OCI-M1 (cell line): ENCODE results near the gene SRSF7.
"Not testable (repeated sequence)": the region's sequence is repeated elsewhere in the genome, so short reads cannot be mapped to it uniquely, and the experiment has no call there.

Experiments used
- DNase-seq: peaks from one replicate; lab custom pipeline; 2025; lab: John Stamatoyannopoulos, UW

SRSF7 gene

GRCh38 chr2:38750891-38751595 lies at the start of gene SRSF7:
TSS of gene SRSF7 (minus strand) at chr2:38751361. CDS start at chr2:38751256, 105 bp downstream.
- peak; percentile 99 for DNase-seq

DNA sequence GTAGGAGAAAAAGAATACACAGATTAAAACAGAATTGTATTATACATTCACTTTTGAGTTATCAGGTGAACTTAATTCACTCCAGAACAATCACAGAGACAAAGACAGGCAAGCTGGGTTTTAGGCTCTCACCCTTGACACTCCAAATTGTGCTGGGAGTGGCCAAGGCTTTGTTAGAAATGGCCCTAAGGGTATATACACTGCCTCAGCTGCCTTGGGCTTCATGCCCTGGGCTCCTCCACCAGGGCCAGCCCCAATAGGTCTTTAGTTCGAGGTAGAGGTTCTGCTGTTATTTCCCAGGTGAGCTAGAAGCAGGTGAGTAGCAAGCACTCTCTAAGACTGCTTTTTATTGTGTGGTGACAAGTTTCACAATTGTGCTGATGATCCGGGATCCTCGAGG lies 46.8 kb upstream of the SRSF7 start:
- DNase-seq: no peak

- DNase-seq: peak; percentile 79
Measured at GRCh38 chr2:38797250-38797676, 46.1 kb upstream of the SRSF7 start.

DNA sequence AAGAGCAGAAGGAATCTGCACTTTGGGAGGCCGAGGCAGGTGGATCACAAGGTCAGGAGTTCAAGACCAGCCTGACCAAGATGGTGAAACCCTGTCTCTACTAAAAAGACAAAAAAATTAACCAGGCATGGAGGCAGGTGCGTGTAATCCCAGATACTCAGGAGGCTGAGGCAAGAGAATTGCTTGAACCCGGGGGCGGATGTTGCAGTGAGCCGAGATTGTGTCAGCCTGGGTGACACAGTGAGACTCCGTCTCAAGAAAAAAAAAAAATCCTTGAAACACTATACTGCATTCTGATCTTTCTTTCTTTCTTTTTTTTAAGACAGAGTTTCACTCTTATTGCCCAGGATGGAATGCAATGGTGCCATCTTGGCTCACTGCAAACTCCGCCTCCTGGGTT lies 43.9 kb upstream of the SRSF7 start:
- not testable (repeated sequence) for DNase-seq

DNA sequence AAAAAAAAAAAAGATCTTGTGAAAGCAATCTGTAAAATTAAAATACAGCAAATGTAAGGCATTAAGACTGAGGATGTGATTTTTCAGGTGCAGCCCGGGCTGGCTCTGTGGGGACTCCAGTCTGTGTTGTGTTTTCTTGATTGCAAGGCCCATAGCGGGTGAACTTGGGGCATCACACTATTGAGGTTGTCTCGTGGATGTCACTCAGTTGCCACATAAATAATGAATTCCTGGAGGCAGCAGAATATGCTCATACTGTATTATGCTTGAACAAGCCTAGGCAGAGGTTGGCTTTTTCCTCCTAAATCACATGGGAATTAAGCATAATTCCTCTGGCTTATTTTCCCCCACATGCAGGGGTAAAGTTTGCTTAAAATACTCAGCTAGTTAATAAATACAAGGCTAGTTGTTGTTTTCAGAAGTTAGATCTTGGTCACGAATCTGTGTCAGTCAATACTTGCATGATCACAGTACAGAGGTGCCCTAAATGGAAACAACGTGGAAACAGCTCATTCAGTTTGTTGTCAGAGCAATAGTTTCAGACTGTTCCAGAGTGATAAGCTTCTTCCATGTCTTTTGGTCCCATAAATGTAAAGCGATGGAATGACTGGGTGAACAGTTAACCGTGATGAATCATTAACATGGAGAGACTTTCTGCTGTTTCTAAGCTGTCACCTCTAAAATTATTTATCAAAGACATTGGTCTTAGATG lies 43.2 kb upstream of the SRSF7 start:
- no peak for DNase-seq

DNA sequence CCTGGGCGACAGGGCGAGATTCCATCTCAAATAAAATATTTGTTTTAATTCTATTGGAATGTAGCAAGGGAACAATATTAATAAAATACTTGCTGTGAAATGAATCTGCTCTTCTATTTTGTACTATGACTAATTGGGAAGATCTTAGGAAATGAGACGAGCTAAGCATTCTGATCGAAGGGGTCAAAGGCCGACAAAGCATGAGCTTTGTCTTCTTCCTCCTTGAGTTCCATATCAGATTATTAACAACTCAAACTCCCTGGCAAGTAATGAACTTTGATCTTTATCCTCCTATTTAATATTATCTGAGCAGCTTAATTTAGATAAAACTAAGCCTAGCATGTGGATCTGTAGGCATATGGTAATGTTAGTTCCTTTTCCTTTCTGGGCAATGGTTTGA lies 42.4 kb upstream of the SRSF7 start:
- DNase-seq: no peak

DNA sequence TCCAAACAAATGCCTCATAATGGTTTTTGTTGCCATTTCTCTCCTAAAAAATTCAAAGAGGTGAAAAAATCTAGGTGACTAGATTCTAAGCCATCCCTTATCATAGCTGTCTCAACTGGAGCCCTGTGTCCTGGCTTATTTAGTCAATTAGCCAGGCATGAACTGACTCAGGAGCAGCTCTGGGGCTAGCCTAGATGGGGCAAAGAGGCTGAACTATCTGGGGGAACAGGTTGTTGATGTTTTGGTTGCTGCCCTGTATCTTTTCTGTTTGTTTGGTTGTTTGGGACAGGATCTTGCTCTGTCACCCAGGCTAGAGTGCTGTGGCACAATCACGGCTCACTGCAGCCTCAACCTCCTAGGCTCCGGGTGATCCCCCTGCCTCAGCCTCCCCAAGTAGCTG lies 41.6 kb upstream of the SRSF7 start:
- DNase-seq: no peak

GRCh38 chr2:38792321-38792720 lies 41.2 kb upstream of the SRSF7 start:
- DNase-seq: not testable (repeated sequence)

DNA sequence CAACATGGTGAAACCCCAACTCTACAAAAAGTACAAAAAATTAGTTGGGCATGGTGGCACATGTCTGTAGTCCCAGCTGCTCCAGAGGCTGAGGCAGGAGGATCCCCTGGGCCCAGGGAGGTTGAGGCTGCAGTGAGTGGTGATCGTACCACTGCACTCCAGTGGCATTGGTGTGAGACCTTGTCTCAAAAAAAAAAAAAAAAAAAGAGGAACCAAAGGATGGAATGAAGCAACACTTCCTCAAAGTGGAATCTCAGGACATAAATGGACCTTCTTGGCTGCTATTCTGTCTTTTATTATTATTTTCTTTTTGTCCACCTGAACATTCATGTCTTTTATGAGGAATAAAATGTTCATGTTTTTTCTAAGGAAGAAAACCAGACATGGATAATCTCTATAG lies 40.6 kb upstream of the SRSF7 start:
- peak; percentile 62 for DNase-seq

DNA sequence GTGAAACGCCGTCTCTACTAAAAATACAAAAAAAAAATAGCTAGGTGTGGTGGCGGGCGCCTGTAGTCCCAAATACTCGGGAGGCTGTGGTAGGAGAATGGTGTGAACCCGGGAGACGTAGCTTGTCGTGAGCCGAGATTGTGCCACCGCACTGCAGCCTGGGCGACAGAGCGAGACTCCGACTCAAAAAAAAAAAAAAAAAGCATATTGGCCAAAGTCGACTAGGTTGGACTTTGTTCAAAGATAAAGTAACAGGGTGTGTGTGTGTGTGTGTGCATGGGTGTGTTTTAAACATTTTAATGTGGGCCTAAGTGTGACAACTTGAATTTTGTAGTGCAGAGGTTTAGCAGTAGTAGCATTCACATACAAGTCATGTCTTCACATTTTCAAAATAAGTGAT lies 38.5 kb upstream of the SRSF7 start:
- DNase-seq: no peak

DNA sequence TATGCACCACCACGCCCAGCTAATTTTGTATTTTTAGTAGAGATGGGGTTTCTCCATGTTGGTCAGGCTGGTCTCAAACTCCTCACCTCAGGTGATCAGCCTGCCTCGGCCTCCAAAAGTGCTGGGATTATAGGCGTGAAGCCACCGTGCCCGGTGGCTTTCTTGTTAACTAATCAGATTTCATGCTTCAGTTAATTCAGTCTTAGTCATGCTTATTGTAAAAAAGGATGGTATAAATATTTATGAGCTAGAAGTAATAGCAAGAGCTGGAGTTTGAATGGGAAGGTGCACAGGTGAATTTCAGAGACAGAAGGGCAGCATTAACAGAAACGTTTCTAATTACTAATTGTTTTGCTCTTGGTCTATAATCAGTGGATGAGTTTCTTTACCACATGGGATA lies 37.1 kb upstream of the SRSF7 start:
- no peak for DNase-seq

GRCh38 chr2:38783586-38783985 lies 32.4 kb upstream of the SRSF7 start:
- DNase-seq: no peak

DNA sequence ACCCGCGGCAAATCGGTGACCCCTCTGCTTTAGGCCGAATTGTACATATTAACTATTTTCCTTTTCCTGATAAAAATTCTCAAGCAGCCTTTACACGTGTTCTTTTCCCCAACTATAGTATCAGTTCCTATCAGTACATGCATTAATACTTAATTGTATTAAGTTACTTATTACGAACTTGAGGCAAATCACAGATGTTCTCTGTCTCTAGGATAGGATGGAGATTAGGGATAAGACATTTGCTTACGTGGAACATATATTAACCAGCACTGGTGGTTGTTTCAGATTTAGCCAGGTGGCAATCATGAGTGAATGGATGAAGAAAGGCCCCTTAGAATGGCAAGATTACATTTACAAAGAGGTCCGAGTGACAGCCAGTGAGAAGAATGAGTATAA lies 27.5 kb upstream of the SRSF7 start:
- no peak for DNase-seq

DNA sequence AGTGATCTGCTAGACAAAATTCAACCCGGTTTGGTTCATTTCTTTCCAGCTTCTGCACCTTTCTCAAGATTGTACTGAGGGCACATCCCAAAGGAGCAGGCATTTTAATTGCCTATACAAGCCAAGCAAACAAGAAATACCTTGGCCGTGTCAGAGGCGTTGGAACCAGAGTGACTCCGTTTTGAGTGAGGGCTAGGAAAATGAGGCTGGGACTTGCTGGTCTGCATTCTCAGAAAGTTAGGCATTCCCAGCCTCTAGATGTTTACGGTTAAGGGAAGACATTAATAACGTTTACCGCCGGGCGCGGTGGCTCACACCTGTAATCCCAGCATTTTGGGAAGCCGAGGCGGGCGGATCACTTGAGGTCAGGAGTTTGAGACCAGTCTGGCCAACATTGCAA lies 25.4 kb upstream of the SRSF7 start:
- DNase-seq: no peak

GRCh38 chr2:38775921-38776225 lies 24.7 kb upstream of the SRSF7 start:
- no peak for DNase-seq

DNA sequence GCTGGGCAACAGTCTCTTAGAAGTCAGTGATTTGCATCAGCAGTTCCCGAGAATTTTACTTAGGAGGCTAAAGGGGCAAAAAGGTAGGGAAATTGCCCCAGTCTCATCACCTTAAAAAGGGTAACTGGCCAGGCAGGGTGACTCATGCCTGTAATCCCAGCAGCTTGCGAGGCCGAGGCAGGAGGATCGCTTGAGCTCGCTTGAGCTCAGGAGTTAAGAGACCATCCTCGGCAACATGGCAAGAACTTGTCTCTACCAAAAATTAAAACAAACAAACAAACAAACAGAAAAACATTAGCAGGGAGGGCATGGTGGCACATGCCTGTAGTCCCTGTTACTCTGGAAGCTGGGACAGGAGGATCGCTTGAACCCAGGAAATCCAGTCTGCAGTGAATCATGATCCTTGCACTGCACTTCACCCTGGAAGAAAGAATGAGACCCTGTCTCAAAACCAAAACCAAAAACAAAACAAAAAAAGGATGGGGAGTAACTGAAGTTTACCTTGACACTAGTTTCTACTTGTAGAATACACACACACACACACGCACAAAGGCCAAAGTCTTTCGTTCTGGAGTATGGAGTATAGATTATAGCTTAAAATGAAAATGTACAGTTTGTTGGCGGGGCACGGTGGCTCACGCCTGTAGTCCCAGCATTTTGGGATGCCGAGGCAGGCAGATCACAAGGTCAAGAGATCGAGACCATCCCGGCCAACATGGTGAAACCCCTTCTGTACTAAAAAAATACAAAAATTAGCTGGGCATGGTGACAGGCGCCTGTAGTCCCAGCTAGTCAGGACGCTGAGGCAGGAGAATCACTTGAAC lies 24.1 kb upstream of the SRSF7 start:
- DNase-seq: no peak

GRCh38 chr2:38771632-38772031 lies 20.5 kb upstream of the SRSF7 start:
- no peak for DNase-seq

- no peak for DNase-seq
Measured at GRCh38 chr2:38765551-38765950, 14.4 kb upstream of the SRSF7 start.

- DNase-seq: no peak
Measured at GRCh38 chr2:38765149-38765548, 14.0 kb upstream of the SRSF7 start.

GRCh38 chr2:38763728-38764127 lies 12.6 kb upstream of the SRSF7 start:
- DNase-seq: no peak

DNA sequence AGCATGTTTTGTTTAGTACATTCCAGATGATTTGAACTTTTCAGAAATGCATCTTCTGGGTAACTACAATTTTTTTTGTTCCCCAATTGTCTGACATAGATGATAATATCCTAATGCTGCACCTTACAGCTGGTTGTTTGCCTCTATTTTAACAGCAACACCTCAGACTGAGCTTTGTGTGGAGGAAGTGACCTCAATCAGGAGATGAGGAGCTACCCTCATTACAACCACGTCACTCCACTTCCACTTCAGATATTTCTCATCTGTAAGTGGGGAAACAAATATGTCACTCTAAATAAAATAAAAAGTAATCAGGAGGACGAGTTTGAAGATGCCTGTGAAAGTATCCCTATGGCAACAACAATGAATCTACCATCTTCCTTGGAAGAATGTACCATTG lies 12.1 kb upstream of the SRSF7 start:
- no peak for DNase-seq

DNA sequence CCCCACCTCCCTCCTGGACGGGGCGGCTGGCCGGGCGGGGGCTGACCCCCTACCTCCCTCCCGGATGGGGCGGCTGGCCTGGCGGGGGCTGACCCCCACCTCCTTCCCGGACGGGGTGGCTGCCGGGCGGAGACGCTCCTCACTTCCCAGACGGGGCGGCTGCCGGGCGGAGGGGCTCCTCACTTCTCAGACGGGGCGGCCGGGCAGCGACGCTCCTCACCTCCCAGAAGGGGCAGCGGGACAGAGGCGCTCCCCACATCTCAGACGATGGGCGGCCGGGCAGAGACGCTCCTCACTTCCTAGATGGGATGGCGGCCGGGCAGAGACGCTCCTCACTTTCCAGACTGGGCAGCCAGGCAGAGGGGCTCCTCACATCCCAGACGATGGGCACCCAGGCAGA lies 4.7 kb upstream of the SRSF7 start:
- not testable (repeated sequence) for DNase-seq

GRCh38 chr2:38754506-38754905 lies 3.3 kb upstream of the SRSF7 start:
- DNase-seq: peak; percentile 39
